ENCODE measurements around the gene KIF21B.

KIF21B gene

GRCh38 chr1:200989337-200989736, 34.2 kb downstream of the KIF21B start:
- DNase-seq = no peak

- no peak for DNase-seq
Observed at GRCh38 chr1:200988693-200989092, 34.8 kb downstream of the KIF21B start.

- DNase-seq = no peak
Observed at GRCh38 chr1:200985481-200985880, 38.0 kb downstream of the KIF21B start.

GRCh38 chr1:200983035-200983561, 40.4 kb downstream of the KIF21B start:
- no peak for DNase-seq

- no peak for DNase-seq
Observed at GRCh38 chr1:200982071-200982945, 41.2 kb downstream of the KIF21B start.

- no peak for DNase-seq
Observed at GRCh38 chr1:200981278-200981677, 42.2 kb downstream of the KIF21B start.

GRCh38 chr1:200980873-200981272, 42.6 kb downstream of the KIF21B start:
- no peak for DNase-seq

- DNase-seq = no peak
Observed at GRCh38 chr1:200980452-200980772, 43.1 kb downstream of the KIF21B start.

GRCh38 chr1:200979574-200980451, 43.7 kb downstream of the KIF21B start:
- DNase-seq = no peak

GRCh38 chr1:200977071-200977754, 46.3 kb downstream of the KIF21B start:
- no peak for DNase-seq

- DNase-seq = no peak
Observed at GRCh38 chr1:200976634-200977033, 46.9 kb downstream of the KIF21B start.

- no peak for DNase-seq
Observed at GRCh38 chr1:200975458-200975857, 48.1 kb downstream of the KIF21B start.

GRCh38 chr1:200974711-200975110, 48.8 kb downstream of the KIF21B start:
- DNase-seq = no peak

GRCh38 chr1:200973937-200974657, 49.4 kb downstream of the KIF21B start:
- DNase-seq = no peak

- DNase-seq = no peak
Observed at GRCh38 chr1:200972985-200973742, 50.4 kb downstream of the KIF21B start.

GRCh38 chr1:200971955-200972711, 51.4 kb downstream of the KIF21B start:
- DNase-seq = no peak

GRCh38 chr1:200971428-200971903, 52.0 kb downstream of the KIF21B start:
- DNase-seq = no peak

- no peak for DNase-seq
Observed at GRCh38 chr1:200970771-200971427, 52.6 kb downstream of the KIF21B start.

- no peak for DNase-seq
Observed at GRCh38 chr1:200969726-200970561, 53.6 kb downstream of the KIF21B start.
